Esophagus squamous epithelium (tissue), 5 donors: ENCODE measurements around the gene DIAPH3. TPM values are rescaled to one million over a fixed set of nuclear protein-coding genes. Genes with fewer than 3 reads are reported as not detected.

Experiments
- DNase-seq: peaks from one replicate; lab custom pipeline; 2025; lab: John Stamatoyannopoulos, UW
- H3K27ac ChIP-seq, 4 donors: fragments of 200-600 bp; sonication (generic); one replicate each; pipeline ENCODE4 v1.5.1; 2016 to 2019; ENCODE audit warnings: mild to moderate bottlenecking in 1 of 4
- H3K27me3 ChIP-seq, 4 donors: fragments of 200-600 bp; sonication (generic); 1 replicate in 3 of 4; 2 replicates in 1 of 4; pipeline versions ENCODE4 v1.5.1 to v1.6.0; 2017 to 2021; ENCODE audit warnings: antibody characterized with exemption in 1 of 4
- H3K36me3 ChIP-seq, 3 donors: fragments of 200-600 bp; sonication (generic); one replicate each; pipeline ENCODE4 v1.5.1; 2016 to 2019
- H3K4me1 ChIP-seq, 3 donors: fragments of 200-600 bp; sonication (generic); one replicate each; pipeline ENCODE4 v1.5.1; 2017 to 2019
- H3K4me3 ChIP-seq, 4 donors: fragments of 200-600 bp; sonication (generic); 1 replicate in 3 of 4; 2 replicates in 1 of 4; pipeline ENCODE4 v1.5.1; 2016 to 2019; ENCODE audit warnings: mild to moderate bottlenecking in 2 of 4, moderate library complexity in 1 of 4
- H3K9me3 ChIP-seq, 3 donors: fragments of 200-600 bp; sonication (generic); one replicate each; pipeline ENCODE4 v1.5.1; 2016 to 2019
- CTCF ChIP-seq, 6 experiments: fragments of 450-650 bp in 4 of 6; fragments of 200-600 bp in 2 of 6; sonication (generic) in 2 of 6; IDR thresholded peaks; one replicate each; pipeline ENCODE4 v1.5.1; 2016 to 2019; ENCODE audit warnings: antibody characterized with exemption in 6 of 6, mild to moderate bottlenecking in 4 of 6, moderate library complexity in 4 of 6
- POLR2A ChIP-seq, 4 donors: fragments of 450-650 bp; IDR thresholded peaks; one replicate each; pipeline ENCODE4 v1.6.1; 2017; ENCODE audit warnings: antibody characterized with exemption in 4 of 4, mild to moderate bottlenecking in 4 of 4, moderate library complexity in 3 of 4
- WGBS, 2 donors: methylation state at CpG; one replicate each; pipeline ENCODE4 v1.1.5; 2018; 5-methylcytosine and 5-hydroxymethylcytosine counted together
- intact Hi-C: fragments of 100-400 bp; cut with DNase I; formaldehyde crosslinking; loops from one replicate; pipeline ENCODE4 v1.15.0; 2022
- small RNA-seq, 4 donors: library from RNA; depleted of rRNA; stranded (forward); fragments of <200 nt; gene quantifications; one replicate each; pipeline ENCODE3, GENCODE V24; 2016
- total RNA-seq, 4 donors: library from RNA; depleted of rRNA; stranded (reverse); fragments of >200 nt; gene quantifications; one replicate each; pipeline ENCODE4 v1.1.0, GENCODE V29; 2016
- donor health status: DM: yes; HTN: yes; CAD: no.

DIAPH3 gene
- total RNA-seq, 4 donors from 2014 or later, result 2.2 to 11.1 (median 4.0) TPM

GRCh38 chr13:59631271-59631670 is 532.5 kb downstream of the DIAPH3 start:
- TF ChIP-seq POLR2A (IDR thresholded peaks at IDR 0.05) (no peak), CTCF (IDR thresholded peaks at IDR 0.05) (no peak)
- H3K4me3 ChIP-seq, result no peak overlapping the region
- H3K27ac ChIP-seq, result no peak overlapping the region
- intact Hi-C loops, result no loop called here
- H3K36me3 ChIP-seq, result no peaks in the 10 kb centered on the region
- WGBS, 2 donors, result 19 to 30% methylated on average over 1 of the region's 1 CpG
- no peaks in the 10 kb centered on the region for H3K9me3 ChIP-seq
- peaks cover 0 to 9% (median 0%) of the 10 kb centered on the region in 3 donors for H3K4me1 ChIP-seq
- no peak for DNase-seq
- no peaks in the 10 kb centered on the region for H3K27me3 ChIP-seq

- Histone ChIP-seq H3K4me3 (no peak overlapping the region), H3K27me3 (no peaks in the 10 kb centered on the region), H3K4me1 (no peaks in the 10 kb centered on the region), H3K36me3 (no peaks in the 10 kb centered on the region), H3K9me3 (no peaks in the 10 kb centered on the region), H3K27ac (no peak overlapping the region)
- TF ChIP-seq CTCF (IDR thresholded peaks at IDR 0.05) (no peak), POLR2A (IDR thresholded peaks at IDR 0.05) (no peak)
- intact Hi-C loops, result no loop called here
- WGBS, 2 donors, result 48 to 71% methylated on average over 3 of the region's 3 CpGs
- DNase-seq, result no peak
Observed at GRCh38 chr13:59625111-59625510, 538.6 kb downstream of the DIAPH3 start.

DNA sequence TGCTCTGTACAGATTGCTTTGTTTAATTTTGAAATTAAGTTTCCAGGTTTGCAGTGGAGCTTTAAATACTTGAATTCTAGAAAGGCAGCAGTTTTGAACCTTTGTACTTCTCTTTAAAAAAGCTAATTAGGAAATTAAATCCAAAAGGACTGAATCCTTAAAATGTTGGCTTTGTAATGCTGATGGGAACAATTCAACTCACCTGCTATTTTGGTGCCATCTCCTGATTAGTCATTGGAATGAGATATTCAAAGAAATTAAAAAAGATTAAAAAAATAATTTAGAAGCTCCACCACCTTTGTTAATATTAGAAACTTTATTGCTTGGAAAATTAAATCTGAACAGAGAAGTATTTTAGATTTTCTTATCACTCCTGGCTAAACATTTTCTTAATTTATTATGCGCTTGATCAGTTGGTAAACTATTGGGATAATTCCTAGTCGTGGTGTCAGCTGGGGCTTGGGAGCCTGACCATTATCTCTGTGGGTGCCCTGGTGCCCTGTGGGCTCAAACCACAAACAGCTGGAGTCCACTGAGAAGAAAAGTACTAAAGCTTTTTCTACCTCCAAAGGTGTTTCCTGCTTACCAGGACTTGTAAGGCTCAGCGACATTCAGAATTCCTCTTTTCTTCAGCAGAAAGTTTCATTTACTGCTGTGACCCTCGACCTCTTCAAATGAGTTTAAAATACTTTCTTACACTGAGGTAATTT is 540.4 kb downstream of the DIAPH3 start:
- no peak overlapping the region for H3K4me3 ChIP-seq
- no peak for TF ChIP-seq CTCF (IDR thresholded peaks at IDR 0.05)
- no peaks in the 10 kb centered on the region for H3K27me3 ChIP-seq
- no peak overlapping the region for H3K27ac ChIP-seq
- DNase-seq, result no peak
- no peaks in the 10 kb centered on the region for H3K4me1 ChIP-seq
- WGBS, 2 donors, result 49 to 58% methylated on average over 4 of the region's 4 CpGs
- no peaks in the 10 kb centered on the region for H3K36me3 ChIP-seq
- H3K9me3 ChIP-seq, result peaks cover 0 to 5% (median 0%) of the 10 kb centered on the region in 3 donors
- intact Hi-C loops, result no loop called here

GRCh38 chr13:59621773-59622172 is 542.0 kb downstream of the DIAPH3 start:
- H3K36me3 ChIP-seq, result no peaks in the 10 kb centered on the region
- H3K9me3 ChIP-seq, result peaks cover 0 to 5% (median 0%) of the 10 kb centered on the region in 3 donors
- intact Hi-C loops, result no loop called here
- DNase-seq, result no peak
- TF ChIP-seq CTCF (IDR thresholded peaks at IDR 0.05), result no peak
- TF ChIP-seq POLR2A (IDR thresholded peaks at IDR 0.05), result no peak
- no peak overlapping the region for H3K4me3 ChIP-seq
- H3K4me1 ChIP-seq, result no peaks in the 10 kb centered on the region
- no peaks in the 10 kb centered on the region for H3K27me3 ChIP-seq
- no peak overlapping the region for H3K27ac ChIP-seq

Small RNA genes within 50 kb of the gene (small RNA-seq; reads per million reads assigned to genes)
- gene RN7SL375P (0 reads per million in 4 donors), gene RNY4P28 (0 to 0.30 (median 0.07) reads per million in 4 donors)

Other genes starting within 250 kb of the DIAPH3 start
- gene TDRD3, start 233.3 kb upstream of the DIAPH3 start, total RNA-seq, result 10 to 100 TPM; 14.5 to 33.8 (median 16.1) TPM